CD8-positive, alpha-beta memory T cell (primary cell): ENCODE measurements around the gene CHL1. TPM values are rescaled to one million over a fixed set of nuclear protein-coding genes. Genes with fewer than 3 reads are reported as not detected.

Experiments used
- CTCF ChIA-PET: fragments of 350-600 bp; sonication (Branson Sonifier 250); formaldehyde crosslinking; loops from one replicate; lab custom pipeline; 2021; ENCODE audit warnings: antibody characterized with exemption; lab: Charles Lee
- POLR2A ChIA-PET: fragments of 350-600 bp; sonication (Branson Sonifier 250); formaldehyde crosslinking; loops from one replicate; lab custom pipeline; 2021; ENCODE audit warnings: antibody characterized with exemption; lab: Charles Lee
- DNase-seq, 5 donors: peaks; one replicate each; pipeline versions ENCODE4 v3.0.0 to v3.0.0-alpha.2; 2020 to 2022; ENCODE audit warnings: mixed read lengths in 1 of 5
- H3K27ac ChIP-seq: one replicate; pipeline ENCODE4 v1.7.0; 2013; ENCODE audit warnings: low read depth, mild to moderate bottlenecking, low read length, moderate library complexity
- H3K27me3 ChIP-seq: 2 replicates; pipeline ENCODE4 v1.7.0; 2013; ENCODE audit warnings: low read length, mild to moderate bottlenecking; ENCODE audit not compliant: insufficient read depth, poor library complexity, severe bottlenecking
- H3K36me3 ChIP-seq: 2 replicates; pipeline ENCODE4 v1.7.0; 2013; ENCODE audit warnings: mild to moderate bottlenecking, low read length, moderate library complexity; ENCODE audit not compliant: insufficient read depth
- H3K4me1 ChIP-seq: 2 replicates; pipeline ENCODE4 v1.7.0; 2013; ENCODE audit warnings: mild to moderate bottlenecking, low read length, moderate library complexity; ENCODE audit not compliant: insufficient read depth
- H3K4me3 ChIP-seq: 2 replicates; pipeline ENCODE4 v1.7.0; 2013; ENCODE audit warnings: mild to moderate bottlenecking, low read length
- H3K9me3 ChIP-seq: 2 replicates; pipeline ENCODE4 v1.7.0; 2013; ENCODE audit warnings: mild to moderate bottlenecking, low read length
- H3K27ac Mint-ChIP-seq, 8 donors: one replicate each; pipeline ENCODE4 v1.8.0; 2020 to 2021; ENCODE audit warnings: mixed read lengths in 8 of 8, mild to moderate bottlenecking in 6 of 8, inconsistent platforms in 3 of 8, moderate library complexity in 3 of 8
- H3K27me3 Mint-ChIP-seq, 2 donors: one replicate each; pipeline ENCODE4 v1.8.0; 2020 to 2021; ENCODE audit warnings: mixed read lengths in 2 of 2, mild to moderate bottlenecking in 1 of 2, moderate library complexity in 1 of 2
- H3K36me3 Mint-ChIP-seq, 3 donors: one replicate each; pipeline ENCODE4 v1.8.0; 2020 to 2021; ENCODE audit warnings: mixed read lengths in 3 of 3, inconsistent platforms in 1 of 3, mild to moderate bottlenecking in 1 of 3
- H3K4me1 Mint-ChIP-seq, 3 donors: one replicate each; pipeline ENCODE4 v1.8.0; 2020 to 2021; ENCODE audit warnings: mixed read lengths in 3 of 3, inconsistent platforms in 1 of 3, mild to moderate bottlenecking in 1 of 3
- H3K4me3 Mint-ChIP-seq, 7 donors: one replicate each; pipeline ENCODE4 v1.8.0; 2020 to 2021; ENCODE audit warnings: mixed read lengths in 7 of 7, mild to moderate bottlenecking in 6 of 7, moderate library complexity in 4 of 7, inconsistent platforms in 2 of 7
- H3K9me3 Mint-ChIP-seq, 5 donors: one replicate each; pipeline ENCODE4 v1.8.0; 2020 to 2022; ENCODE audit warnings: mixed read lengths in 5 of 5, mild to moderate bottlenecking in 3 of 5, moderate library complexity in 2 of 5, inconsistent platforms in 1 of 5
- polyA plus RNA-seq: library from polyadenylated mRNA; unstranded; fragments of 300-500 nt; fragmentation: Illumina TruSeq; gene quantifications from one replicate; pipeline ENCODE4 v1.2.3, GENCODE V29; 2021
- total RNA-seq, 2 experiments: library from RNA; stranded (reverse); gene quantifications; one replicate each; pipeline ENCODE4 v1.2.3, GENCODE V29; 2021

CHL1 gene
- total and polyA plus RNA-seq, 3 experiments from 2014 or later = not detected

DNA sequence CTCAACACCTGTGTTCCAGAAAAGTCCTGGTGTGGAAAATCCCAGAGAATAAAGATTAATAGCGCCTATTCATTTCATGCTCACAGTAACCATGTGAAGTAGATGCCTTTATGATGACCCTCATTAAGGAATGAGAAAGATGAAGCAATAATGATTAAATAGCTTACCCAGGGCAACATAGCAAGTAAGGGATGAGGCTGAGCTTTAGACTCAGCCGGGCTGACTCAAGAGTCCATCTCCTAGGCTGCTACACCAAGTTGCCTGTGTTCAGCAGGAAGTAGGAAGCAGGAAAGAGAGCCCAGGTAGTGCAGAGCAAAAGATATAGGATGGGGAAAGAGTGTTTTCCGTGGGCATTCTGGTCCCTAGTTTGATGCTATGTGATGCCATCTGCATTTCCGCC, 256.5 kb downstream of the CHL1 start:
- peaks cover 0 to 10% (median 2%) of the 10 kb centered on the region in 5 donors for H3K9me3 Mint-ChIP-seq
- no peak for DNase-seq
- no peaks in the 10 kb centered on the region for H3K9me3 ChIP-seq
- no peak overlapping the region for H3K27ac Mint-ChIP-seq
- no peaks in the 10 kb centered on the region for H3K27me3 ChIP-seq
- H3K4me3 Mint-ChIP-seq = no peak overlapping the region
- H3K36me3 ChIP-seq = no peaks in the 10 kb centered on the region
- H3K36me3 Mint-ChIP-seq = no peaks in the 10 kb centered on the region
- POLR2A ChIA-PET = no interaction called here
- no peak overlapping the region for H3K27ac ChIP-seq
- CTCF ChIA-PET = no interaction called here
- H3K4me3 ChIP-seq = no peak overlapping the region
- no peaks in the 10 kb centered on the region for H3K4me1 Mint-ChIP-seq
- no peaks in the 10 kb centered on the region for H3K4me1 ChIP-seq
- H3K27me3 Mint-ChIP-seq = no peaks in the 10 kb centered on the region

DNA sequence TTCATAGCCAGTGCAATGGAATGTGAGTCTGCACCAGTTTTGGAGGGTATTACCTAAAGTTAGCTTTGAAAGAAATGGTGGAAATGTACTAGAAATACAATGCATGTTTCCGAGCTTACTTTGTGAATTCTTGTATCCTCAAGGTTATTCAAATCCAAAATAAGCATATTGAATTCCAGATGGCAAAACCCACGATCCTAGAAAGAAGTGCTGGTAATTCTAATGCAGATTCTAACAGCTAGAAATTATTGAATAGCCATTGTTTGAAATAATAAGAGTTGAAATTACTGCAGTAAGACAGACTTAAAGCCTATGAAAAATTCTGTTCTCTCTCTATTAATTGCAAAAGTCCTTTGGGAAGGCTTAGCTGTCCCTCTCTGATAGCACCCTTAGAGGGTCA, 258.4 kb downstream of the CHL1 start:
- Histone ChIP-seq H3K9me3 (no peaks in the 10 kb centered on the region), H3K4me1 (no peaks in the 10 kb centered on the region), H3K27me3 (no peaks in the 10 kb centered on the region), H3K36me3 (no peaks in the 10 kb centered on the region), H3K27ac (no peak overlapping the region), H3K4me3 (no peak overlapping the region)
- Mint-ChIP-seq H3K27ac (no peak overlapping the region), H3K27me3 (no peaks in the 10 kb centered on the region), H3K4me1 (no peaks in the 10 kb centered on the region), H3K9me3 (peaks cover under 1 to 16% (median 2%) of the 10 kb centered on the region in 5 donors), H3K4me3 (no peak overlapping the region), H3K36me3 (no peaks in the 10 kb centered on the region)
- DNase-seq = no peak
- CTCF ChIA-PET = no interaction called here
- POLR2A ChIA-PET = no interaction called here

DNA sequence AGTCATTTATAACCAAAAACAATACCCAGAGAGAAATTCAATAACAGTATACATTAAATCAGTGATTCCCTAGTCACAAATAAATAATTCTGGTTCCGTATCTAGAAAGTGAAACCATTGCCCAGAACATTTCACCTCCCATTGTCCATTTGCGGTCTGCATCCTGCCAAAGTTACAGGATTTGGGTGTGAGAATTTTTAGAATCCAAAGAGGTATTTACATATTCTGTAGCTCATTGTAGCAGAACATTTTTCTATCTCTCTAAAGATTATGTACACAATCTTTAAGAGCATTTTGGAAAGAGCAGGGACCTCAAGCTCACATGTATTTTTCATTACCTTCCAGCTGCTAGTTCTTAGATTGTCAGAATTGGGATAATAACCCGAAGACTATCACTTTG, 261.6 kb downstream of the CHL1 start:
- Mint-ChIP-seq H3K27ac (no peak overlapping the region), H3K4me1 (no peaks in the 10 kb centered on the region), H3K27me3 (no peaks in the 10 kb centered on the region), H3K9me3 (peaks cover 2 to 10% (median 2%) of the 10 kb centered on the region in 5 donors), H3K36me3 (no peaks in the 10 kb centered on the region), H3K4me3 (no peak overlapping the region)
- POLR2A ChIA-PET = no interaction called here
- no peak for DNase-seq
- H3K27ac ChIP-seq = no peak overlapping the region
- no peaks in the 10 kb centered on the region for H3K36me3 ChIP-seq
- H3K4me1 ChIP-seq = no peaks in the 10 kb centered on the region
- H3K9me3 ChIP-seq = no peaks in the 10 kb centered on the region
- H3K27me3 ChIP-seq = no peaks in the 10 kb centered on the region
- no peak overlapping the region for H3K4me3 ChIP-seq
- CTCF ChIA-PET = no interaction called here

DNA sequence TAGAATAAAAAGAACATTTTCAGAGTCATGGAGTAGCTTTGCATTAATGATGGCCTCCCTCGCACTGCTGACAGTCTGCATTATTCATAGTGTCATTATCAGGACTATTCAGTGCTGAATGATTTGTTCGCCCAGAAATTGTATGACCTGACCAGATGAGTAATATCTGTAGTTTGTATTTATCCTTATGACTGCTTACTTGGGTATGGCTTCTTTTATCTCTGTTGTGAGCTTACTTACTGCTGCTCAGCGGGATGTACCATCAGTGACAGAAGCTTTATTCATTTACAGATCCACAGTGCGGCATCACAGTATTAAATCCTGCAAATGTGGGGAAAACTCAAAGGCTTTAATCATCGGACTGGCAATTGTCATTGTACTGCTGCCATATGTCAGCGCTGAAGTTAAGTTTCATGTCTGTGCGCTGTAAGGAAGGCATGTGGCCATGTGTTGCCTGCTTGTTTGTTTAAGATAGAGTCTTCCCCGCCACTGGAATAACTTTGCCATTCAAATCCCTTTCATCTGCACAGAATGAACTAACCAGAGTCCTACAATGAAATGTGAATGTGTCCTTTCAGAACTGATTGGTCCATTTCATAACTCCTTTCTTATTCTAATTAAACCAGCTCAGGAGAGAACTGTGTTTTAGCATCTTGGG, 262.2 kb downstream of the CHL1 start:
- H3K4me3 Mint-ChIP-seq = no peak overlapping the region
- H3K27ac Mint-ChIP-seq = no peak overlapping the region
- DNase-seq = no peak
- H3K36me3 ChIP-seq = no peaks in the 10 kb centered on the region
- no peaks in the 10 kb centered on the region for H3K9me3 ChIP-seq
- CTCF ChIA-PET = no interaction called here
- no peak overlapping the region for H3K4me3 ChIP-seq
- POLR2A ChIA-PET = no interaction called here
- no peak overlapping the region for H3K27ac ChIP-seq
- H3K36me3 Mint-ChIP-seq = no peaks in the 10 kb centered on the region
- peaks cover 0 to 10% (median 2%) of the 10 kb centered on the region in 5 donors for H3K9me3 Mint-ChIP-seq
- H3K27me3 Mint-ChIP-seq = no peaks in the 10 kb centered on the region
- H3K4me1 Mint-ChIP-seq = no peaks in the 10 kb centered on the region
- H3K4me1 ChIP-seq = no peaks in the 10 kb centered on the region
- H3K27me3 ChIP-seq = no peaks in the 10 kb centered on the region
